Astrocyte of the spinal cord (primary cell): Measurements from ENCODE around the gene MAN1A2.

ENCODE experiments used
- DNase-seq: peaks from one replicate; pipeline ENCODE4 v3.0.0; 2011; ENCODE audit warnings: low read depth, low spot score
- H3K4me3 ChIP-seq: 2 replicates; pipeline ENCODE4 v1.5.1; 2011; ENCODE audit warnings: low read depth, mild to moderate bottlenecking, low read length, moderate library complexity
- in situ Hi-C: cut with HindIII; loops from 2 replicates; pipeline ENCODE4 v1.10.0; 2017; ENCODE audit warnings: low sequenced_read_pairs
- TF ChIP-seq, protein P1 (sequence below): IDR thresholded peaks from 2 replicates; pipeline ENCODE4 v1.5.1; 2012; ENCODE audit warnings: low read depth, mild to moderate bottlenecking, low read length, inconsistent platforms

MAN1A2 gene

DNA sequence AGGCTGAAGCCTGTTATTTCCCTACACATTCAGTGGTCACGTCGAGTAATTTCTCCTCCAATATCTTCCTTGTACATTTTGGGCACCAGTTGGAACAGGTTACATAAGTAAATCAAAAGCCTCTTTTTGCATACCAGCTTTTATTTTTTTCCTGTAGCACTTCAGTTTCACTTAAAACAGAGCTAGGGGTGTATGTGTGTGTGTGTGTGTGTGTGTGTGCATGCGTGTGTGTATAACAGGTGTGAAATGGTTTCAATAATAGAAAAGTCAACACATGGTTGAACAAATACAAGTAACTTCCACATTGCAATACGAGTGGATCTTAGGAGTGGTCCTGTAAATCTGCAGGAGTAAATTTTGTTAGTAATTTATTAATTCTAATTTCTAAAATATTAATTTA is 3.0 kb upstream of the MAN1A2 start:
- TF ChIP-seq, protein P1, sequence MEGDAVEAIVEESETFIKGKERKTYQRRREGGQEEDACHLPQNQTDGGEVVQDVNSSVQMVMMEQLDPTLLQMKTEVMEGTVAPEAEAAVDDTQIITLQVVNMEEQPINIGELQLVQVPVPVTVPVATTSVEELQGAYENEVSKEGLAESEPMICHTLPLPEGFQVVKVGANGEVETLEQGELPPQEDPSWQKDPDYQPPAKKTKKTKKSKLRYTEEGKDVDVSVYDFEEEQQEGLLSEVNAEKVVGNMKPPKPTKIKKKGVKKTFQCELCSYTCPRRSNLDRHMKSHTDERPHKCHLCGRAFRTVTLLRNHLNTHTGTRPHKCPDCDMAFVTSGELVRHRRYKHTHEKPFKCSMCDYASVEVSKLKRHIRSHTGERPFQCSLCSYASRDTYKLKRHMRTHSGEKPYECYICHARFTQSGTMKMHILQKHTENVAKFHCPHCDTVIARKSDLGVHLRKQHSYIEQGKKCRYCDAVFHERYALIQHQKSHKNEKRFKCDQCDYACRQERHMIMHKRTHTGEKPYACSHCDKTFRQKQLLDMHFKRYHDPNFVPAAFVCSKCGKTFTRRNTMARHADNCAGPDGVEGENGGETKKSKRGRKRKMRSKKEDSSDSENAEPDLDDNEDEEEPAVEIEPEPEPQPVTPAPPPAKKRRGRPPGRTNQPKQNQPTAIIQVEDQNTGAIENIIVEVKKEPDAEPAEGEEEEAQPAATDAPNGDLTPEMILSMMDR, result no peak
- in situ Hi-C loops, result no loop called here
- no peak for DNase-seq
- no peak overlapping the region for H3K4me3 ChIP-seq

DNA sequence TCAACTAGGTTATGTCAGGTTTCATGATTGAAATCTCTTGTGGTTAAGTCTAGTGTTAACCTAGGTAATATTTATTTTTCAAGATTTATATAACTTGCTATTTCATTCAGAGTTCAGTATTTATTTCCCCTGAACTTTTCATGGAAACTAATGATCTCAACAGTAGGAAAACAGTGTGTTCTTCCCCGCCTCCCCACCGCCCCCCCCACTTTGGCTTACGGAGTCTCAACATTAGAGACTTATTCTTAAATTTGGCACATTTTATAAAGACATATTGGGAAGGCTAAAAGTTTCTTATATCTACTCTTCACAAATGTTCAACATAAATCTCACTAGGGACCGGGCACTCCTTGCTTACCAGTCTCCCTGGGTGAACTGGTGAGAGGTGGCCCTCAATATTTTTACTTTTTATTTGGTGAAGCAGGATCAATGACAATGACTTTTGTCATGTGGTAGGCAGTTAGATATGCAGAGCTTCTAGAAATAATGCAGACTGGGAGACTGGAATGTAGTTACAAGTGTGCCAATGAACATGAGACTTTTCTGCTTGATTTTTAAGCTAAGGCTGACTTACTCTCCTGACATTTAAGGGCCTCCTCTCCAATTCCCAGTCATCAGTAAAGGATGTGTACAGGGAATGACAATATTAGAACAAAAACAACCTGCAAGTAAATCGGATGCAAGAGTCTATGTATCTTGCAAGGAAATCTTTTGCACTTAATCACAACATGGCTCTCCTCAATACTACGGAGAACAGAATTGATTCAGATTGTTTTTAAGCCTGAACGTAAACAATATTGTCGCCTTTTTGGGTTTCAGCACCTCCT is 1.7 kb upstream of the MAN1A2 start:
- TF ChIP-seq, protein P1, result no peak
- DNase-seq, result no peak
- H3K4me3 ChIP-seq, result peak overlapping the region; percentile 85
- in situ Hi-C loops, result no loop called here

- peak; percentile 75 for DNase-seq
- in situ Hi-C loops, result no loop called here
- TF ChIP-seq, protein P1, result no peak
- H3K4me3 ChIP-seq, result peak overlapping the region; percentile 85
These were observed 838 bp upstream of the MAN1A2 start for GRCh38 chr1:117366177-117367045.

DNA sequence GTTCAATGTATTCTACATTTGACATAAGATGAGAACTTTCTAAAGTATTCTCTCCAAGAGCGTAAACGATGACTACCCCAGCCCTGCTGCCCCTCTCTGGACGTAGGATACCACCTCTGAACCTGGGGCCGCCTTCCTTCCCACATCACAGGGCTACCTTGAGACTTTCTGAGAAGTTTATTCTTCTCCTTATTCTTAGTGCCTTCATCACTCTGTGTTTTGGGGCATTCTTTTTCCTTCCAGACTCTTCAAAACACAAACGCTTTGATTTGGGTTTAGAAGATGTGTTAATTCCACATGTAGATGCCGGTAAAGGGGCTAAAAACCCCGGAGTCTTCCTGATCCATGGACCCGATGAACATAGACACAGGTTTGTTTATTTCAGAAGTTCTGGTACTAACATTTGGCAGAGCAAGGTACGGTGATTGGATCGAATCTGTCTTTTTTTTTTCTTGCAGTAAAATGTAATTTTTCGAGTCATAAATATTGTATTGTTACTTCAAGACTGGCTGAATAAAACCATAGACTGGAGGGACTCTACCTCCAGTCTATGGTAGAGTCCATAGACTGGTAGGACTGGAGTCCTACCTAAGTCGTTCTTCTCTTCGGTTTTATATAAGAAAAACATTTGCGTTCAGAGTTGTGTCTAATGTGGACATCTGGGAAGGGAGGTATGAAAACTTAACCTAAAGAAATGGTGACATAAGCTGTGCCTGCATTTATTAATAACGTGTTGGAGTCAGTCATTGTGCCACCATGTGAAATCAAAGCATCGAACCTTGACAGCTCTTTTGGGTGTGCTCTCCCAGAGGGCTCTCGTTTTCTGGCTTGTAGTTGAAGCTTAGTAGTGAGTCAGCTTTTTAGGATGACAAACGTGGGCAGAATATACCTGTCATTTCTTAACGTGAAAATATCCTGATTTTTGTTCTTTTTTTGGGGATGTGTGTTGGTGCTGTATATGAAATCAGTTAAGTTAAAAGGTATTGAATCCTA is 1.2 kb downstream of the MAN1A2 start:
- DNase-seq, result no peak
- H3K4me3 ChIP-seq, result peak overlapping the region; percentile 85
- TF ChIP-seq, protein P1, result no peak
- in situ Hi-C loops, result no loop called here

DNA sequence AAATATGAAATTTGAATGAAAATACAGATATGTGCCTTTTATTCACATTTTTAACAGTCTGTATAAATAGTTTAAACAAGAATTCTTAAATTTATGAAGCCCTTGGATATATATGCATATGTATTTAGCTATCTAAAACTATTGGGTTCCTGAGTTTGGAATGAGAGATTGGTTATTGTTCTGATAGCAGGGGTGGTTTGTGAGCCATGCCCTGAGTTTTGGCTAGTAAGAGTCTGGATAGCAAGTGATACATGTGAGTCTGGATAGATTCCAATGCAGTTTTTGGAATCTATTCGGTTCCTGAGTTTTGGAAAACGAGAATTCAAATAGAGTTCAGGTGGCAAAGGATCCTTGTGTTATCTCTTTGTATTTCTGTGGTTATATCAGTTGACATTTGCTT is 2.8 kb downstream of the MAN1A2 start:
- peak overlapping the region; percentile 28 for H3K4me3 ChIP-seq
- DNase-seq, result no peak
- TF ChIP-seq, protein P1, result no peak
- in situ Hi-C loops, result no loop called here

- H3K4me3 ChIP-seq, result peak overlapping the region; percentile 28
- TF ChIP-seq, protein P1, result no peak
- DNase-seq, result no peak
- in situ Hi-C loops, result no loop called here
These were observed 3.3 kb downstream of the MAN1A2 start for GRCh38 chr1:117370509-117370908.
